Measurements from ENCODE around the gene GALNT10. TPM values are rescaled to one million over a fixed set of nuclear protein-coding genes. Genes with fewer than 3 reads are reported as not detected.

GALNT10 gene
- total RNA-seq, 1 experiment from 2014 or later, result 23.4 TPM

DNA sequence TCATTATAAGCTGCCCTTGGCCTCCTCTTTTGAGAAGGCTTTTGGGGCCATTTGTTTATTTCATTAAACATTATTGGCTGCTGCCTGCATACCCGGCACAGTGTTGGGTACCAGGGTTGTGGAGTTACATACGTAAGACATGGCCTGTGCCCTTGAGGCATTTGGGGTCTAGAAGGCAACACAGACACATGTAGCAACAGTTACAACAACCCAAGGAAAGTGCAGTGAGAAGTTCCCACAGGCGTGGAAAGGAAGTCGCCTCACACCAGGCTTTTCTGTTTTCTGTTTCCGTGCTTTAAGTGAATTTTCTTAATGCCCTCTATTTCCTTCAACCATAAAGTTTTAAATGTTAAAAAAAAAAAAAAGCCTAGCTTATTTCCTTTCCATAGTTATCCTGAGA, 47.4 kb downstream of the GALNT10 start:
- H3K36me3 ChIP-seq (ENCODE audit: control insufficient read depth, insufficient read depth, low read length), result no peaks in the 10 kb centered on the region
- DNase-seq, result no peak
- H3K9me3 ChIP-seq, result no peaks in the 10 kb centered on the region
- H3K27me3 Mint-ChIP-seq (ENCODE audit: insufficient read depth, unreplicated experiment), result no peaks in the 10 kb centered on the region
- intact Hi-C loops (cut with micrococcal nuclease; ENCODE audit: unreplicated experiment), result no loop called here
- no peaks in the 10 kb centered on the region for H3K9me3 Mint-ChIP-seq (ENCODE audit: unreplicated experiment)
- CTCF ChIA-PET, result no interaction called here
- H3K27ac Mint-ChIP-seq (ENCODE audit: unreplicated experiment), result no peak overlapping the region
- POLR2A ChIA-PET, result no interaction called here
- TF ChIP-seq, protein P1, sequence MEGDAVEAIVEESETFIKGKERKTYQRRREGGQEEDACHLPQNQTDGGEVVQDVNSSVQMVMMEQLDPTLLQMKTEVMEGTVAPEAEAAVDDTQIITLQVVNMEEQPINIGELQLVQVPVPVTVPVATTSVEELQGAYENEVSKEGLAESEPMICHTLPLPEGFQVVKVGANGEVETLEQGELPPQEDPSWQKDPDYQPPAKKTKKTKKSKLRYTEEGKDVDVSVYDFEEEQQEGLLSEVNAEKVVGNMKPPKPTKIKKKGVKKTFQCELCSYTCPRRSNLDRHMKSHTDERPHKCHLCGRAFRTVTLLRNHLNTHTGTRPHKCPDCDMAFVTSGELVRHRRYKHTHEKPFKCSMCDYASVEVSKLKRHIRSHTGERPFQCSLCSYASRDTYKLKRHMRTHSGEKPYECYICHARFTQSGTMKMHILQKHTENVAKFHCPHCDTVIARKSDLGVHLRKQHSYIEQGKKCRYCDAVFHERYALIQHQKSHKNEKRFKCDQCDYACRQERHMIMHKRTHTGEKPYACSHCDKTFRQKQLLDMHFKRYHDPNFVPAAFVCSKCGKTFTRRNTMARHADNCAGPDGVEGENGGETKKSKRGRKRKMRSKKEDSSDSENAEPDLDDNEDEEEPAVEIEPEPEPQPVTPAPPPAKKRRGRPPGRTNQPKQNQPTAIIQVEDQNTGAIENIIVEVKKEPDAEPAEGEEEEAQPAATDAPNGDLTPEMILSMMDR (IDR thresholded peaks at IDR 0.05; ENCODE audit: insufficient read depth in 1 of 2, low read depth in 1 of 2, low read length in 1 of 2, severe bottlenecking in 1 of 2, unreplicated experiment in 1 of 2), result no peak
- 0 out of 2 replicates have a peak, but pooled peaks cover 5% of the 10 kb centered on the region for H3K4me1 ChIP-seq
- no peak overlapping the region for H3K4me3 Mint-ChIP-seq (ENCODE audit: unreplicated experiment)
- peaks cover 13% of the 10 kb centered on the region for H3K4me1 Mint-ChIP-seq (ENCODE audit: low read depth, unreplicated experiment)
- no TSS peak for BruUV-seq (replicated peaks)
- H3K27me3 ChIP-seq (replicated peaks; ENCODE audit: control insufficient read depth, insufficient read depth, low read length), result no peaks in the 10 kb centered on the region
- H3K4me3 ChIP-seq (ENCODE audit: low read depth, low read length), result no peak overlapping the region
- no peaks in the 10 kb centered on the region for H3K36me3 Mint-ChIP-seq (ENCODE audit: insufficient read depth, unreplicated experiment)

DNA sequence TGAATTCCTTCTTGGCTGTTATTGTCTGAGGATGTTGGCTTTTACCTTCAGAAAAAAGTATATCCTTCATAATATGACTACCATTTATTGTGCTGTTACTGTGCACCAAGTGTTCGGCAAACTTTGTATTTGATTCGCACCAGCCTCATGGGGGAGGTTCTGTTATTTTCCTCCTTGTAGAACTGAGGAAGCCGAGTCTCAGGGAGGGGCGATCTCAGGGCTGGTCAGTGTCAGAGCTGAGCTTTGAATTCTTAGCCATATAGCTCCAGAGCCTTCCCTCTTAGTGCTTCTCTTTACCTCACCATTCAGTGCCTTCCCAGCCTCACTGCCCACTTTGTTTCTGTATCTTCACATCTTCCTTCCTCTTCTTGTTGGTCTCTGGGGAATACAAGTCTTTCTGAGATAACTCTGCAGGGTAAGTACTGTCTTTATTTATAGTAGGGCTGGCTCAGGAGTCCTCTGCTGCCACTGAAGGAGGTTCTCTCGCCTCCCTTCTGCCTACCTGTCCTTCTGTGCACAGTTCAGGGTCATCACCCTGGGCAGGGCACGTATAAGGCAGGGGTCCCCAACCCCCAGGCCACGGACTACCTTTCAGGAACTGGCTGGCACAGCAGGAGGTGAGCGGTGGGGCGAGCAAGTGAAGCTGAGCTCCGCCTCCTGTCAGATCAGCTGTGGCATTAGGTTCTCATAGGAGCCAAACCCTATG, 48.4 kb downstream of the GALNT10 start:
- TF ChIP-seq, protein P1 (IDR thresholded peaks at IDR 0.05; ENCODE audit: insufficient read depth in 1 of 2, low read depth in 1 of 2, low read length in 1 of 2, severe bottlenecking in 1 of 2, unreplicated experiment in 1 of 2), result no peak
- peaks cover 15% of the 10 kb centered on the region for H3K4me1 Mint-ChIP-seq (ENCODE audit: low read depth, unreplicated experiment)
- no peaks in the 10 kb centered on the region for H3K36me3 Mint-ChIP-seq (ENCODE audit: insufficient read depth, unreplicated experiment)
- Histone ChIP-seq H3K27me3 (replicated peaks; ENCODE audit: control insufficient read depth, insufficient read depth, low read length) (no peaks in the 10 kb centered on the region), H3K4me3 (ENCODE audit: low read depth, low read length) (no peak overlapping the region), H3K4me1 (0 out of 2 replicates have a peak, but pooled peaks cover 5% of the 10 kb centered on the region), H3K9me3 (no peaks in the 10 kb centered on the region), H3K36me3 (ENCODE audit: control insufficient read depth, insufficient read depth, low read length) (no peaks in the 10 kb centered on the region)
- POLR2A ChIA-PET, result no interaction called here
- no peaks in the 10 kb centered on the region for H3K9me3 Mint-ChIP-seq (ENCODE audit: unreplicated experiment)
- no peak overlapping the region for H3K4me3 Mint-ChIP-seq (ENCODE audit: unreplicated experiment)
- no TSS peak for BruUV-seq (replicated peaks)
- no peak for DNase-seq
- H3K27me3 Mint-ChIP-seq (ENCODE audit: insufficient read depth, unreplicated experiment), result no peaks in the 10 kb centered on the region
- H3K27ac Mint-ChIP-seq (ENCODE audit: unreplicated experiment), result no peak overlapping the region
- CTCF ChIA-PET, result no interaction called here
- intact Hi-C loops (cut with micrococcal nuclease; ENCODE audit: unreplicated experiment), result no loop called here

DNA sequence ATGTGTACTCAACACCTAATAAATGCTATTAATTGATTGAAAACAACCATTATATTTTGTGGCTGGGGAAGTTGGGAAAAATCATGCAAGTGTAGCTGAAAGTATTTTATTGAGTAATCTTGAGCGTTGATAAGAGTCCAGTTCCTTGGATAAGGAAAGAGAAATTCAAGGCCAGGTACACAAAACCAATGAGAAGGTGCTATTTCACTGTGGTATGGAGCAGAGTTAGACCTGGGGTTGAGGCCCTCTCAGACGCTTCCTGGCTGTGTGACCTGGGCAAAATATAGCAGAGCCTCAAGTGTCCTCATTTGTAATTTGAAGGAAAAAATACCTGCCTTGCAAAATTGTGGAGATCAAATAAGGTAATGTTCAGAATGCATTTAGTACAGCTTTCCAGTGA, 50.1 kb downstream of the GALNT10 start:
- H3K27me3 ChIP-seq (replicated peaks; ENCODE audit: control insufficient read depth, insufficient read depth, low read length), result no peaks in the 10 kb centered on the region
- H3K4me3 Mint-ChIP-seq (ENCODE audit: unreplicated experiment), result no peak overlapping the region
- BruUV-seq (replicated peaks), result no TSS peak
- intact Hi-C loops (cut with micrococcal nuclease; ENCODE audit: unreplicated experiment), result loop anchor here (5.0 kb wide), 1 partner anchor 167 kb away; no protein-coding TSS in a partner anchor
- no peak overlapping the region for H3K4me3 ChIP-seq (ENCODE audit: low read depth, low read length)
- no peak overlapping the region for H3K27ac Mint-ChIP-seq (ENCODE audit: unreplicated experiment)
- no peaks in the 10 kb centered on the region for H3K9me3 ChIP-seq
- 0 out of 2 replicates have a peak, but pooled peaks cover 5% of the 10 kb centered on the region for H3K4me1 ChIP-seq
- no peak for DNase-seq
- H3K4me1 Mint-ChIP-seq (ENCODE audit: low read depth, unreplicated experiment), result peaks cover 15% of the 10 kb centered on the region
- CTCF ChIA-PET, result no interaction called here
- no peaks in the 10 kb centered on the region for H3K9me3 Mint-ChIP-seq (ENCODE audit: unreplicated experiment)
- no peaks in the 10 kb centered on the region for H3K36me3 Mint-ChIP-seq (ENCODE audit: insufficient read depth, unreplicated experiment)
- TF ChIP-seq, protein P1 (IDR thresholded peaks at IDR 0.05; ENCODE audit: insufficient read depth in 1 of 2, low read depth in 1 of 2, low read length in 1 of 2, severe bottlenecking in 1 of 2, unreplicated experiment in 1 of 2), result no peak
- no peaks in the 10 kb centered on the region for H3K36me3 ChIP-seq (ENCODE audit: control insufficient read depth, insufficient read depth, low read length)
- POLR2A ChIA-PET, result no interaction called here
- H3K27me3 Mint-ChIP-seq (ENCODE audit: insufficient read depth, unreplicated experiment), result no peaks in the 10 kb centered on the region
